GM19372 (cell line): ENCODE data around the gene SLC45A2.
A peak's percentile ranks its signal among the peaks of the same experiment; 100 is the strongest.
"Not testable (repeated sequence)": the region's sequence is repeated elsewhere in the genome, so short reads cannot be mapped to it uniquely, and the experiment has no call there.

Experiments used
- ATAC-seq: cut with Tn5 transposase; IDR thresholded peaks from one replicate; pipeline ENCODE4 v1.9.1; 2021; ENCODE audit warnings: mild to moderate bottlenecking, low read depth, moderate library complexity; ENCODE audit not compliant: unreplicated experiment

The SLC45A2 gene

GRCh38 chr5:33969572-33970452 is 14.7 kb downstream of the SLC45A2 start:
- ATAC-seq: peak; percentile 74

DNA sequence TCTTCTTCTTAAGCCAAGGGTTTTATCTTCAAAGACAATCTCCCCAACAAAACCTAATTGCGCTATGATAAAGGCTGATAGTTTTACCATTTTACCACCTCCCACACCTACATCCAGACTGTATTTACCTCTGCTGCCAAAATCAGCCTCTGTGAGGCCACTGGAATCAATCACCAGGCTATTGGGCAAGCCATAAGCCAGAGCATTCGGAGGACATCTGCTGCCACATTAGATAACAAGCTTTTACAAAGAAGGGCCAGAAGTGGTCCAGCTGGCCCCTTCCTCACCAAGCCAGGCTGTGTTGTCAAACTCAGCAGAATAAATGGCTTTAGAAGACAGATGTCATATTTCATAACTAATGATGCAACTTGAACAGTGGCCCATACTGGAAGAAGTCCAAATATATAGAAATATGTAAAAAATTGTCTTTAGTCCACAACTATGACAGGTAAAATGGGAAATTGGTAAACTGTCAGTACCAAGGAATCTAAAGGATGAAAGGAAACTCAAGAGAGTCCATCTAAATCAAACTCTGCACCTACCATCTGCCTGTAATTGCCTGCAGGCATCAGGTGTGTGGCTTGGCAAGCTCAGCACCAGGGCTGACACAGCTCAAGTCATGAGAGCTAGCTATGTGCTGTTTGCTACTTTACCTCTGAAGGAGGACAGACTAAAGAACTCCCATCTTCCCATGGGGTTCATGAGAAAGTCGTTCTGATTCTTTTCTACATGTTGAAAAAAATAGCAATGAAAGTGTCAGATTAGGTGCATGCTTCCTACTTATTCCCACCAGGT is 16.1 kb downstream of the SLC45A2 start:
- no peak for ATAC-seq

DNA sequence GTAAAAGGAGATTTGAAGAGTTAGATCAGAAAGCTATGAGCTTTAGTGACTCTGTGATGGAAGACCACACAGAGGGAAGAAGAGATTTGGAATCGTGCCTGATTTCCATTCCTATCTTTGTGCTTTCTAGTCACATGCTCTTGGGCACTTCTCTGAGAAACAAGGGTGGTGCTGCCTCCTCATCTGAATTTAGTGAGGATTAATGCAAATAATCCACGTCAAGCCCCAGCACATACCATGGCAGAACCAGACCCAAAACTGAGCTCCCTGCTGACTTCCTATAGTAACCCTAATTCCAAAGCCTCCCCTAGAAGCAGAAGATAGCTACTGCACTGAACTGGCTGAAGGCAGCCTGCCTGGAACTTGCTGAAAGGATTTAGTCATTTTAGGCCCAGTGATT is 17.7 kb downstream of the SLC45A2 start:
- ATAC-seq: no peak

DNA sequence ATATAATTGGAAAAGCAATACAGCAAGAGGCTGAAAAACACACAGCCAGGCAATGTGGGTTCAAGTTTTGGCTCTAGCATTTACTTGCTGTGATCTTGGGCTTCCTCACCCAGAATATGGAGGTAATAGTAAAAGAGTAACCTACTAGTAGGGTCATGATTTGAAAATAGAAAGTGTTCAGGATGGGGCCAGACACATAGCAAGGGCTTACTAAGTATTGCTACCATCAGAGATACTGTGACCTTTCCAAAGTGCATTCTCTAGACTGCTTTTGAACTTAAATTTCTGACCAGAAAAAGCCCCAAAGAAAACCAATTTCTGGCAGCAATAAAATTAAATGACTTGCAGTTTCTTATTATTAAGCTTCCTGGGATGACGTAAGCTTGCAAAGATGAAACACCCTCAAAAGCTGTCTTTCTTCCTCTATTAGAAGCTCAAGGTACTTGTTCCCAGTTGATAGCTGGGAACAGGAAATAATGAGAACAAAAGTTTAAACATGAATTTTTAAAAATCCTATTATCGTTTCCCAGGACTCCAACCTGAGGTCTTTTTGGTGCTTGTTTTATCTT is 20.3 kb downstream of the SLC45A2 start:
- no peak for ATAC-seq

GRCh38 chr5:33958176-33958575 is 26.3 kb downstream of the SLC45A2 start:
- no peak for ATAC-seq

DNA sequence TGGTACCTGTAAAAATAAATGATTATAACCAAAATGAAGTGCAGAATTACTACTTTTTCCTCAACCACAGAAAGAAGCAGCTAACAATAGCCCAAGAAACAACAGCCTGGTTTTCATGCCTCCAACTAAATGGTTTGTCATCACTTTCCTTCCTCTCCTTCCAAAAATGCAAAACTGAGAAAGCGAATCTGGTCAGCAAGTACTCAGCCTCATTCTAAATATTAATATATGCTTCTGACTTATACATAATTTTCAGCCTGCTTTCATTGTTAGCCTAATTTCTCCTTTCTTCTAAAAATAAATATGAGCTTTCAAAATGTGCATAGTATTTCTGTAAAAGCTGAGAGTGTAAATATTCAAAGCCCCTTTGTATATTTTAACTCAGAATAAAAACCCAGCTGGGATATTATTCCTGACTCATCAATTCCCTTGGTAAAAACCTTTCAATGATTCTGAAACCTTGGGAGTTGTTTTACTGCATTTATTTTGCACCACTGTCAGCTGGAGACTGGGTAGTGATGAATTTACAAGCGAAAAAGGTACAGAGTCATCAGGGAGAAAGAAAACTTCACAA is 26.8 kb downstream of the SLC45A2 start:
- no peak for ATAC-seq

DNA sequence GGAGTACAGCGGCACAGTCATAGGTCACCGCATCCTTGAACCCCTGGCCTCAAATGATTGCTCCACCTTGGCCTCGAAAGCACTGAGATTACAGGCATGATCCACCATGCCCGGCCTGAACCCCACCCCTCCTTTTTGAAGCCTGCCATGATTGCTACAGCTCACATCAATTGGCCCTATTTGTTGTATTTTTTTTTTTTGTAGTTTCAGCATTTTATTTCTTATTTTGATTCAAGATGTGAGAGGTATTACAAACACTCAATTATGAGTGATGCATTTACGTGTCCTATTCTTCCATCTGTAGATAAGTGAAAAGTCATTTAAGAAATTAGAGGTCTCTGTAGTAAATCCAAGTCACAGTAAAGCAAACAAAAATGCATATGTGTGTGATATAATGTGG is 32.3 kb downstream of the SLC45A2 start:
- not testable (repeated sequence) for ATAC-seq

- no peak for ATAC-seq
Observed at GRCh38 chr5:33944543-33945132, 39.9 kb downstream of the SLC45A2 start.

DNA sequence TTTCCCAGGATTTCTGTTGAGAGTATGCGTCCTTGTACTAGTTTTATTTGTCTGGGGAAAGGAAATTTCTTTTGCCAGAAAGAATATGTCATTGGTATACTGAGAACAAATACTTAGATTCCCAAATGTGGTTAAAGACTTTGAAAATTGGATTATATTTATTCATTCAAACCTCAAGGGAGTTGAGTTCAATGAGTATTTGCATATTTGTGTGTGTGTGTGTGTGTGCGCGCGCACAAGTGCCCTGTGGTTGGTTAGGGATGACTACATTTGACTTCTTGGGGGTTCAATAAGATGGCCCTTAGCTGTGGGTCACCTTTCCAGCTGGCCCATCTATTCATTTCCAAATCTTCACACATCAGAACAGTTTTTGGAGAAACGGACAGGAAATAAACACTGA is 43.4 kb downstream of the SLC45A2 start:
- ATAC-seq: no peak

GRCh38 chr5:33939556-33940262 is 44.8 kb downstream of the SLC45A2 start:
- no peak for ATAC-seq

DNA sequence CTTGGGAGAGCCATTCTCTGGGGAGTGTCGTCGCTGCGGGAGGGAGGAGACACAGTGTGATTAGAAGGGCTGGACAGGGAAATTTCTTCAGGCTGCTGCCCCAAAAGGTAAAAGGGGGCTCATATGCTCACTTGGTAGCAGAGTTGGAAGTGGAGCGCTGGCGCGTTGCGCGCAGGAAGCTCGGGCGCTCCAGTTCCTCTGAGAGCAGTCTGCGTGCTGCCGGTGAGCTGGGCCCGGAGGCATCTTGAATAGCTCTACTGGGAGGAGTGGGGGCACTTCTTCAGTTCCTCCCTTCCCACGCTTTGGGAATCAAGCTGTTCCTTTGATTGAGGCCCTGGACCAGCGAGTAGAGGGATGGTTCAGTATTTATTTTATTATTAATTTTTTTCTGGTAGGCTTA is 45.6 kb downstream of the SLC45A2 start:
- ATAC-seq: no peak

DNA sequence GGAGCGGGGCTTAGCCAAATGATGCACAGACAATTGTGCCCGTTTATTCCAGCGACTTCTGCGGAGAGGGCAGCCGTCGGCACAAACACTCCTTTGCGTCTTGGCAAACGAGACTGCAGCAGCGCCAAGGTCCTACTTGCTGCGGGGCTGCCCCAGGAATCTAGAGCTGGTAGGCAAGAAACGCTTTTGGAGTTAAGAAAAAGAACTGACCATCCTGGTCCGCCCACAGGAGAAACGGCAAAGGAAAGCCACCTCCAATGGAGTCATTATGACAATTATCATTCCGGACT is 46.0 kb downstream of the SLC45A2 start:
- ATAC-seq: no peak

GRCh38 chr5:33937707-33938506 is 46.6 kb downstream of the SLC45A2 start:
- ATAC-seq: no peak

DNA sequence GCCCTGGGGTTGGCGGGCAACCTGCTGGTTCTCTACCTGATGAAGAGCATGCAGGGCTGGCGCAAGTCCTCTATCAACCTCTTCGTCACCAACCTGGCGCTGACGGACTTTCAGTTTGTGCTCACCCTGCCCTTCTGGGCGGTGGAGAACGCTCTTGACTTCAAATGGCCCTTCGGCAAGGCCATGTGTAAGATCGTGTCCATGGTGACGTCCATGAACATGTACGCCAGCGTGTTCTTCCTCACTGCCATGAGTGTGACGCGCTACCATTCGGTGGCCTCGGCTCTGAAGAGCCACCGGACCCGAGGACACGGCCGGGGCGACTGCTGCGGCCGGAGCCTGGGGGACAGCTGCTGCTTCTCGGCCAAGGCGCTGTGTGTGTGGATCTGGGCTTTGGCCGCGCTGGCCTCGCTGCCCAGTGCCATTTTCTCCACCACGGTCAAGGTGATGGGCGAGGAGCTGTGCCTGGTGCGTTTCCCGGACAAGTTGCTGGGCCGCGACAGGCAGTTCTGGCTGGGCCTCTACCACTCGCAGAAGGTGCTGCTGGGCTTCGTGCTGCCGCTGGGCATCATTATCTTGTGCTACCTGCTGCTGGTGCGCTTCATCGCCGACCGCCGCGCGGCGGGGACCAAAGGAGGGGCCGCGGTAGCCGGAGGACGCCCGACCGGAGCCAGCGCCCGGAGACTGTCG is 47.3 kb downstream of the SLC45A2 start:
- ATAC-seq: no peak

- ATAC-seq: no peak
Observed at GRCh38 chr5:33936381-33937016, 48.0 kb downstream of the SLC45A2 start, which contains the start of gene RXFP3. Gene RXFP3, plus strand, starts transcription at chr5:33936386. Its CDS starts 355 bp downstream, at chr5:33936741.

DNA sequence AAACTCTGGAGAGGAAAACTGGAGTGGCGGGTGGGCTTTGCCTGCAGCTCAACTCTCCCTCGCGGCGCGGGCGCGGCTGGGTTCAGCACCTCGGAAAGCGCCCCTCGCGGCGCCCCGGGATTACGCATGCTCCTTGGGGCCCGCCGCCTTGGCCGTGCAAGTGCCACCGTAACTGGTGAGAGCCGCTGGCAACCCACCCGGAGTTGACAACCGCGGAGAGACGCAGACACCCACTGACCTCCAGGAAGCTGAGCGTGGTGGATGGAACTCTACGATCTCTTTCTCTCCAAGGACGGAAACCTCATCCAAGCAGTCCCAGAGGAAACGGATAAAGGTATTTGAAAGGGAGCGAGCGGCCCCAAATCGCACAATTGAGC is 48.5 kb downstream of the SLC45A2 start:
- no peak for ATAC-seq

DNA sequence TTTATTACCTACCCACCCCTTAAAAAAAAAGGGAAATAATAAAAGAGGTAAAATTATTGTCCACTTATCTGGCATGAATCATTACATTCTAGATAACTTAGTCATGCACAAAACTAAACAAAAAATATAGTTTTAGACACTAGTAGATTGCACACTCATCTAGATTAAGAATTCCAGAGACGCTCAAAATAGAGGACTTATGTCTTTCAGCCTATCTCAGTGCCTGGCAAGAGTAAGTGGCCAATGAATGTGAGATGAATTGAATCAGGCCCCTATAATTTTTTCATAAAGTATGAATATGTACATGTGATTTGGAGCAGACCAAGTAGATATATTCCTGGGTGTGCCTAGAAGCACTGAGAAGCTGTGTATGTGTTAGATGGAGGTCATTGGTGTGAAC is 50.3 kb downstream of the SLC45A2 start:
- ATAC-seq: peak; percentile 5

DNA sequence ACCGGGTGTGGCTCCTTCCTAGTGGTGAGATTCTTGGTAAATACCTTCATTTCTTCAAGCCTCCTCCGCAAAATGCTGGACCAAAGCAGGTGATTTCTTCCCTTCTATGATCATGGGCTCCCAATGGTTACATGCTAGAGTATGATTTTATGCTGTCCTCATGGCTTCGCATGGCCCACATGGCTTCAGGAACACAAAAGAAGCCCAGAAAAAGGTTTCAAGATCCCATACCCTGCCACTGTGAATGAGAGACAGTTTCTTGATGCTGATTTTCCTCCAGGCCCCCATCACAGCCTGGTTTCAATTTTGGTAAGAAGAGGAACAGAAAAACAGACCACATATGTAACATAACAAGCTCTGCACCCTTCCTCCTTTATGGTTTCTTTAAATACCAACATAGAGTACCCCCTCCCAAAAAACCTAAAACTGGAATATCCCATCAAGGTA is 50.7 kb downstream of the SLC45A2 start:
- peak; percentile 73 for ATAC-seq
